ENCODE data around the gene NIPAL3. TPM values are rescaled to one million over a fixed set of nuclear protein-coding genes. Genes with fewer than 3 reads are reported as not detected.

Gene NIPAL3
- total and polyA plus RNA-seq, 2 donors from 2014 or later, result 13.5 to 46.4 TPM

- Histone ChIP-seq H3K4me1 (ENCODE audit: control insufficient read depth in 2 of 3, insufficient read depth in 2 of 3, low read depth in 1 of 3, low read length in 3 of 3) (no peaks in the 10 kb centered on the region), H3K27me3 (ENCODE audit: control insufficient read depth, insufficient read depth, low read length) (no peaks in the 10 kb centered on the region), H3K27ac (ENCODE audit: low read depth in 2 of 2, low read length in 2 of 2) (no peak overlapping the region), H3K4me3 (ENCODE audit: low read length in 3 of 3) (no peak overlapping the region), H3K9me3 (ENCODE audit: control insufficient read depth in 2 of 3, insufficient read depth in 1 of 3, low read length in 3 of 3) (no peaks in the 10 kb centered on the region), H3K9ac (ENCODE audit: low read length in 3 of 3) (no peak overlapping the region), H3K36me3 (ENCODE audit: control insufficient read depth in 2 of 3, insufficient read depth in 3 of 3, low read length in 3 of 3) (no peaks in the 10 kb centered on the region)
- intact Hi-C loops (cut with DNase I), result no loop called here
- no peak for DNase-seq
- no peak for FAIRE-seq
- no peak for TF ChIP-seq CTCF (IDR thresholded peaks at IDR 0.05; ENCODE audit: borderline replicate concordance, extremely low read depth, insufficient read depth)
These were observed 50.0 kb downstream of the NIPAL3 start for GRCh38 chr1:24465638-24466037.

- H3K4me1 ChIP-seq (ENCODE audit: control insufficient read depth in 2 of 3, insufficient read depth in 2 of 3, low read depth in 1 of 3, low read length in 3 of 3), result no peaks in the 10 kb centered on the region
- no peaks in the 10 kb centered on the region for H3K9me3 ChIP-seq (ENCODE audit: control insufficient read depth in 2 of 3, insufficient read depth in 1 of 3, low read length in 3 of 3)
- no peaks in the 10 kb centered on the region for H3K27me3 ChIP-seq (ENCODE audit: control insufficient read depth, insufficient read depth, low read length)
- DNase-seq, result no peak
- no peak for FAIRE-seq
- H3K36me3 ChIP-seq (ENCODE audit: control insufficient read depth in 2 of 3, insufficient read depth in 3 of 3, low read length in 3 of 3), result no peaks in the 10 kb centered on the region
- no peak overlapping the region for H3K4me3 ChIP-seq (ENCODE audit: low read length in 3 of 3)
- no peak overlapping the region for H3K9ac ChIP-seq (ENCODE audit: low read length in 3 of 3)
- no peak overlapping the region for H3K27ac ChIP-seq (ENCODE audit: low read depth in 2 of 2, low read length in 2 of 2)
- intact Hi-C loops (cut with DNase I), result no loop called here
- TF ChIP-seq CTCF (IDR thresholded peaks at IDR 0.05; ENCODE audit: borderline replicate concordance, extremely low read depth, insufficient read depth), result no peak
These were observed 53.2 kb downstream of the NIPAL3 start for GRCh38 chr1:24468685-24469316.

- no peak for FAIRE-seq
- Histone ChIP-seq H3K4me1 (ENCODE audit: control insufficient read depth in 2 of 3, insufficient read depth in 2 of 3, low read depth in 1 of 3, low read length in 3 of 3) (no peaks in the 10 kb centered on the region), H3K9ac (ENCODE audit: low read length in 3 of 3) (no peak overlapping the region), H3K27me3 (ENCODE audit: control insufficient read depth, insufficient read depth, low read length) (no peaks in the 10 kb centered on the region), H3K9me3 (ENCODE audit: control insufficient read depth in 2 of 3, insufficient read depth in 1 of 3, low read length in 3 of 3) (no peaks in the 10 kb centered on the region), H3K36me3 (ENCODE audit: control insufficient read depth in 2 of 3, insufficient read depth in 3 of 3, low read length in 3 of 3) (no peaks in the 10 kb centered on the region), H3K4me3 (ENCODE audit: low read length in 3 of 3) (no peak overlapping the region), H3K27ac (ENCODE audit: low read depth in 2 of 2, low read length in 2 of 2) (no peak overlapping the region)
- intact Hi-C loops (cut with DNase I), result no loop called here
- DNase-seq, result no peak
- TF ChIP-seq CTCF (IDR thresholded peaks at IDR 0.05; ENCODE audit: borderline replicate concordance, extremely low read depth, insufficient read depth), result no peak
These were observed 55.0 kb downstream of the NIPAL3 start for GRCh38 chr1:24470592-24470991.
